Breast epithelium (tissue), 4 donors: ENCODE results near the gene MGAT5. TPM values are rescaled to one million over a fixed set of nuclear protein-coding genes. Genes with fewer than 3 reads are reported as not detected.

Source experiments
- DNase-seq, 2 donors: peaks; one replicate each; pipeline ENCODE4 v3.0.0-alpha.2; 2019; ENCODE audit warnings: low spot score in 2 of 2
- H3K27ac ChIP-seq, 2 donors: fragments of 200-600 bp; sonication (generic) in 1 of 2; one replicate each; pipeline ENCODE4 v1.5.1; 2016 to 2019; ENCODE audit warnings: mild to moderate bottlenecking in 1 of 2
- H3K27me3 ChIP-seq, 2 donors: fragments of 200-600 bp; sonication (generic) in 1 of 2; one replicate each; pipeline versions ENCODE4 v1.5.1 to v1.6.0; 2017 to 2019; ENCODE audit warnings: control low read depth in 1 of 2, mild to moderate bottlenecking in 1 of 2
- H3K36me3 ChIP-seq: fragments of 200-600 bp; one replicate; pipeline ENCODE4 v1.5.1; 2019
- H3K4me1 ChIP-seq, 2 donors: fragments of 200-600 bp; sonication (generic); one replicate each; pipeline ENCODE4 v1.5.1; 2016 to 2019; ENCODE audit warnings: control low read depth in 1 of 2
- H3K4me3 ChIP-seq, 3 donors: fragments of 200-600 bp; sonication (generic); 1 replicate in 2 of 3; 2 replicates in 1 of 3; pipeline ENCODE4 v1.5.1; 2016 to 2019; ENCODE audit warnings: mild to moderate bottlenecking in 3 of 3, moderate library complexity in 2 of 3
- H3K9me3 ChIP-seq, 2 donors: fragments of 200-600 bp; sonication (generic) in 1 of 2; one replicate each; pipeline ENCODE4 v1.5.1; 2016 to 2019; ENCODE audit warnings: control low read depth in 1 of 2
- CTCF ChIP-seq, 3 donors: fragments of 450-650 bp; IDR thresholded peaks; one replicate each; pipeline ENCODE4 v1.5.1; 2016 to 2017; ENCODE audit warnings: antibody characterized with exemption in 3 of 3, mild to moderate bottlenecking in 3 of 3, moderate library complexity in 3 of 3
- POLR2A ChIP-seq: fragments of 450-650 bp; IDR thresholded peaks from one replicate; pipeline ENCODE4 v1.6.1; 2016; ENCODE audit warnings: antibody characterized with exemption, mild to moderate bottlenecking, moderate library complexity
- POLR2AphosphoS5 ChIP-seq, 3 donors: sonication (generic); formaldehyde crosslinking; IDR thresholded peaks; one replicate each; pipeline ENCODE4 v1.6.1; 2017; ENCODE audit warnings: antibody characterized with exemption in 3 of 3
- intact Hi-C: fragments of 100-400 bp; cut with DNase I; formaldehyde crosslinking; loops from one replicate; pipeline ENCODE4 v1.15.1; 2023; ENCODE audit warnings: low total_unique reads
- total RNA-seq, 3 donors: library from RNA; depleted of rRNA; stranded (reverse); fragments of >200 nt; gene quantifications; one replicate each; pipeline ENCODE4 v1.1.0, GENCODE V29; 2016

MGAT5 gene
- total RNA-seq, 3 donors from 2014 or later = 30.5 to 42.6 (median 34.4) TPM

DNA sequence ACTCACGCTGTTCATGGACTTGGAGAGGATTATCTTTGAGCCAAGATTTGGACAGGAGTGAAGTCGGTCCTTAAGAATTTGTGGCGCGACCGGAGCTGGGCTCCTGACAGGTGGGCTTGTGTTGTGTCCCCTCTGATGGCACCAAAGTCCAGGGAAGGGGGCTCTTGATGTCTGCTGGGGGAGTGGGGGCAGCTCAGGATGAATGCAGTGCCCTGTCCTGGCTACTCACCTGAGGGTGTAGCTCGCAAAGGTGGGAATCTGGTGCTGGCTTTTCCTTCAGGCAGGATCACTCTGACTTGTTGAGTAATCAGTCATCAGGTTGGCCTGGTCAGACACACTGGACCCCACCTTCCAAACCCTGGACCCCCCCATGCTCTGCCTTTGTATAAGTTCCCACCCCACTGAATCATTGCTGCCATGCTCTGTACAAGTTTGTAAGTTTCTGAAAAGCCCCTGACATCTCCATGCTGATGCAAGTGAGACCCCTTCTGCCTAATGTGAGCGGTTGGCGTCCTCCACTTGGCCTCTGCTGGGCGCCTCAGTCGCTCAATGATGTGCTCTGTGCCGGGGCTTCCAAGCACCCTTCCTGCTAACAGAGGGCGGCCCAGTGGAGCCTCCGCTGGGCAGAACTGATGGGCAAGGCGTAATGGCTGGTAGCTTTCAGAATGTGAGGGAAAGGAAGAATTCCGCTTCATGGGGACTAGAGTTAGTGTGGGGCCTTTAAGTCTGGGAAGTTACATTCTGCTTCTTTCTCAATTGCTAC is 196.1 kb downstream of the MGAT5 start:
- no peaks in the 10 kb centered on the region for H3K27me3 ChIP-seq
- intact Hi-C loops = no loop called here
- H3K4me1 ChIP-seq = no peaks in the 10 kb centered on the region
- no peaks in the 10 kb centered on the region for H3K36me3 ChIP-seq
- no peaks in the 10 kb centered on the region for H3K9me3 ChIP-seq
- no peak overlapping the region for H3K4me3 ChIP-seq
- TF ChIP-seq POLR2A (no peak), POLR2AphosphoS5 (IDR thresholded peaks at IDR 0.05) (no peak), CTCF (IDR thresholded peaks at IDR 0.05) (no peak)
- no peak overlapping the region for H3K27ac ChIP-seq
- DNase-seq = no peak

DNA sequence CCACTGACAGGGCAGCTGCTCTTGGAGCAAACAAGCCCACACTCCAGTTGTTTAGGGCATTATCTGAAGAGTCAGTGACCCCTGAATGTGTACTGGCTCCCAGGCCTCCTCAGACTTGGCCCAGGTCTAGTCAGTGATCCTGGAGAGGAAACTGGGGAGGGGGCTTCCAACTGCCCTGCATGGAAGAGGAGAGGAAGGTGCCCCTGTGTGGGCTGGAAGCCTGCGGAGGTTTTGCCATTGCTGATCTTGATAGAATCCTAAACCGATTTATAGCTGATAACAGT is 197.4 kb downstream of the MGAT5 start:
- TF ChIP-seq POLR2AphosphoS5 (IDR thresholded peaks at IDR 0.05) = no peak
- TF ChIP-seq CTCF (IDR thresholded peaks at IDR 0.05) = no peak
- no peak for TF ChIP-seq POLR2A
- Histone ChIP-seq H3K4me3 (no peak overlapping the region), H3K27ac (no peak overlapping the region), H3K36me3 (no peaks in the 10 kb centered on the region), H3K9me3 (no peaks in the 10 kb centered on the region), H3K4me1 (no peaks in the 10 kb centered on the region), H3K27me3 (no peaks in the 10 kb centered on the region)
- DNase-seq = no peak
- intact Hi-C loops = no loop called here

- no peaks in the 10 kb centered on the region for H3K27me3 ChIP-seq
- no peak for DNase-seq
- H3K27ac ChIP-seq = no peak overlapping the region
- H3K4me3 ChIP-seq = no peak overlapping the region
- H3K4me1 ChIP-seq = no peaks in the 10 kb centered on the region
- H3K36me3 ChIP-seq = no peaks in the 10 kb centered on the region
- TF ChIP-seq POLR2A = no peak
- TF ChIP-seq POLR2AphosphoS5 (IDR thresholded peaks at IDR 0.05) = no peak
- TF ChIP-seq CTCF (IDR thresholded peaks at IDR 0.05) = no peak
- no peaks in the 10 kb centered on the region for H3K9me3 ChIP-seq
- intact Hi-C loops = no loop called here
Observed at GRCh38 chr2:134452042-134452733, 198.3 kb downstream of the MGAT5 start.

DNA sequence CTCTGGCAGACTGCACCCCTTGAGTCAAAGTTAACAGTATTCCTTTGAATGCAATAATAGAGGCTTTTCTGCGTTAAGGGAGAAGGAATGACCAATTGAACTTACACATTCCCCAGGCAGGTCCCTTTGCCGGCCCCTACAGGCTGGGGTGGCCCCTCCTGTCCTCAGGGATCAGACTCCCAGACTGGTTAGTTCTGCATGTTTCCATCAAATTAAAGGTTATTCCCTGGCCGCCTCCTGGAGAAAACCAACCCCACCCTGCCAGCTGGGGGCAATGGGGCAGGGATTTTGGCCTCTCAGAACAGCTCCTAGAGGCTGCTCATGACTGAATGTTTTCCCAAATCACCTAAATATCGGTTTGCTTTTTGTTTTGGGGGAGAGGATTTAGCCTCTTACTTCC is 199.6 kb downstream of the MGAT5 start:
- H3K9me3 ChIP-seq = no peaks in the 10 kb centered on the region
- no peaks in the 10 kb centered on the region for H3K36me3 ChIP-seq
- H3K27ac ChIP-seq = no peak overlapping the region
- H3K4me1 ChIP-seq = no peaks in the 10 kb centered on the region
- no peak for DNase-seq
- TF ChIP-seq POLR2A (no peak), POLR2AphosphoS5 (IDR thresholded peaks at IDR 0.05) (no peak), CTCF (IDR thresholded peaks at IDR 0.05) (no peak)
- intact Hi-C loops = no loop called here
- no peak overlapping the region for H3K4me3 ChIP-seq
- H3K27me3 ChIP-seq = no peaks in the 10 kb centered on the region

DNA sequence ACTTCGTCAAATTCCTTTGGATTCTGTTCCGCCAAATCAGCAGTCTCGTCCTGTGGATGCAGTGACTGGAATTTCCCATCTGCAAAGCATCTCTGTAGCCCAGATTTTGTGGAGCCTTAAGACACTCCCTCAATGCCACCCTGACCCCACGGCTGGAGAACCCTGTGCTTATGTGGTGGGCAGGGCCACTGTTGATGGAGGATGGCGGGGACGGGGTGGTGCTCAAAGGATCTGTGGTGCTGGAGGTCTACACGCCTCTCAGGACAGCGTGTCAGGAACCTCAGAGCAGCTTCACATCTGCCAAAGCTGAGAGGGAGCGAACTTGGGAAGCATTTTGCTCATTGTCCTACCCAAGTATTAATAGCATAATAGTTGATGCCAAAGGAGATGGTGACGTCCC is 200.1 kb downstream of the MGAT5 start:
- TF ChIP-seq CTCF (IDR thresholded peaks at IDR 0.05) = no peak
- no peak for TF ChIP-seq POLR2A
- TF ChIP-seq POLR2AphosphoS5 (IDR thresholded peaks at IDR 0.05) = no peak
- no peak for DNase-seq
- H3K27me3 ChIP-seq = no peaks in the 10 kb centered on the region
- H3K36me3 ChIP-seq = no peaks in the 10 kb centered on the region
- intact Hi-C loops = no loop called here
- no peaks in the 10 kb centered on the region for H3K9me3 ChIP-seq
- H3K27ac ChIP-seq = no peak overlapping the region
- no peak overlapping the region for H3K4me3 ChIP-seq
- H3K4me1 ChIP-seq = no peaks in the 10 kb centered on the region
